GM12801 (cell line): Measurements from ENCODE around the gene KIF20B.

Experiments used
- CTCF ChIP-seq: IDR thresholded peaks from one replicate; pipeline ENCODE4 v1.5.1; 2011; ENCODE audit warnings: control low read depth; ENCODE audit not compliant: insufficient read length; ENCODE audit errors: extremely low read depth

The KIF20B gene

GRCh38 chr10:89799573-89799972, 98.2 kb downstream of the KIF20B start:
- no peak for TF ChIP-seq CTCF

GRCh38 chr10:89805599-89806013, 104.2 kb downstream of the KIF20B start:
- no peak for TF ChIP-seq CTCF

- TF ChIP-seq CTCF, result no peak
Measured at GRCh38 chr10:89808842-89809241, 107.5 kb downstream of the KIF20B start.

GRCh38 chr10:89809766-89810165, 108.4 kb downstream of the KIF20B start:
- TF ChIP-seq CTCF, result no peak

GRCh38 chr10:89810908-89811525, 109.6 kb downstream of the KIF20B start:
- no peak for TF ChIP-seq CTCF

- no peak for TF ChIP-seq CTCF
Measured at GRCh38 chr10:89813546-89813945, 112.2 kb downstream of the KIF20B start.

- no peak for TF ChIP-seq CTCF
Measured at GRCh38 chr10:89814278-89814677, 112.9 kb downstream of the KIF20B start.
